ENCODE results near the gene AASS.

AASS gene

GRCh38 chr7:122155566-122155965 lies 11.5 kb upstream of the AASS start:
- no peak for DNase-seq (ENCODE audit: low spot score)
- no peak overlapping the region for H2BK120ac ChIP-seq (ENCODE audit: low read depth, low read length)
- no peak overlapping the region for H2AFZ ChIP-seq (ENCODE audit: low read length)
- no peaks in the 10 kb centered on the region for H3K36me3 ChIP-seq (replicated peaks in 1 of 2; ENCODE audit: control insufficient read depth in 2 of 2, insufficient read depth in 2 of 2, low read length in 2 of 2)
- H3K27me3 ChIP-seq (ENCODE audit: control insufficient read depth in 3 of 3, insufficient read depth in 3 of 3, low read depth in 1 of 3, low read length in 3 of 3) = peaks cover 0 to 15% (median 0%) of the 10 kb centered on the region in 3 experiments
- no peak overlapping the region for H2BK15ac ChIP-seq (ENCODE audit: low read length)
- no peak overlapping the region for H3K18ac ChIP-seq (ENCODE audit: low read length)
- no peak overlapping the region for H2BK12ac ChIP-seq (ENCODE audit: low read length)
- H2BK5ac ChIP-seq (ENCODE audit: low read length) = no peak overlapping the region
- no peak overlapping the region for H3K4me2 ChIP-seq (ENCODE audit: insufficient read depth, low read length, poor library complexity, severe bottlenecking)
- H3K14ac ChIP-seq (ENCODE audit: low read length) = no peak overlapping the region
- no peaks in the 10 kb centered on the region for H3K79me1 ChIP-seq (ENCODE audit: low read depth, low read length)
- H3K4me3 ChIP-seq (ENCODE audit: low read length in 2 of 2) = no peak overlapping the region
- no peak overlapping the region for H3K23ac ChIP-seq (ENCODE audit: low read depth, low read length, poor library complexity)
- no peak overlapping the region for H4K91ac ChIP-seq (ENCODE audit: low read depth, low read length, poor library complexity)
- no peak overlapping the region for H3K9ac ChIP-seq (ENCODE audit: low read depth, low read length, poor library complexity)
- no peak overlapping the region for H2AK5ac ChIP-seq (ENCODE audit: low read depth, low read length)
- H3K27ac ChIP-seq (replicated peaks; ENCODE audit: low read length) = no peak overlapping the region
- no CpG with 5 or more reads among the region's 2 CpGs for WGBS, 2 donors (ENCODE audit: extremely low coverage in 2 of 2, insufficient read length in 2 of 2, insufficient replicate concordance in 1 of 2)
- H4K8ac ChIP-seq (ENCODE audit: low read depth, low read length) = no peak overlapping the region
- no peaks in the 10 kb centered on the region for H3K4me1 ChIP-seq (ENCODE audit: control insufficient read depth in 2 of 2, insufficient read depth in 1 of 2, low read depth in 1 of 2, low read length in 2 of 2)
- no peak overlapping the region for H3K4ac ChIP-seq (ENCODE audit: low read length)
- no peaks in the 10 kb centered on the region for H3K9me3 ChIP-seq (replicated peaks in 1 of 2; ENCODE audit: control insufficient read depth in 2 of 2, insufficient read depth in 1 of 2, low read depth in 1 of 2, low read length in 2 of 2)

DNA sequence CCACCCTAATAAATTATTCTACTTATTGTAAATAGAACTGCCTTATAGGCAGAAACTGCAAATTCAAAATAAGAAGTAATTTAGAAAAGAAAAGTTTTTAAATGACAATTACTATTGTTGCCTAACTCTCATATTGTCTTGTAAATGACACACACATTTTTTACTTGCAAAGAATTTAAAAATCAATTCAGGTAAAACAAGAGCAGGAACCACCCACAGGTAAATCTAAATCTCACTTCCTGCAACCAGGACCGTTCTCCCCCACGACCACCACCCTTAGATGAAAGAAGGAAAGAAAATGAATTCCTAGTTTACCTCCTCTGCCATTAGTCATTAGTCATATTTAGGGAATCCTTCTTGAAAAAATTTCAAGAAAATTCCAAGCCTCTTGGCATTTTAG lies 4.8 kb upstream of the AASS start:
- no peak overlapping the region for H2BK5ac ChIP-seq (ENCODE audit: low read length)
- no peak overlapping the region for H2AFZ ChIP-seq (ENCODE audit: low read length)
- H2AK5ac ChIP-seq (ENCODE audit: low read depth, low read length) = no peak overlapping the region
- H3K4me2 ChIP-seq (ENCODE audit: insufficient read depth, low read length, poor library complexity, severe bottlenecking) = no peak overlapping the region
- no peak overlapping the region for H3K4ac ChIP-seq (ENCODE audit: low read length)
- H4K91ac ChIP-seq (ENCODE audit: low read depth, low read length, poor library complexity) = no peak overlapping the region
- H2BK12ac ChIP-seq (ENCODE audit: low read length) = no peak overlapping the region
- no peak overlapping the region for H2BK120ac ChIP-seq (ENCODE audit: low read depth, low read length)
- no peaks in the 10 kb centered on the region for H3K4me1 ChIP-seq (ENCODE audit: control insufficient read depth in 2 of 2, insufficient read depth in 1 of 2, low read depth in 1 of 2, low read length in 2 of 2)
- no peaks in the 10 kb centered on the region for H3K36me3 ChIP-seq (replicated peaks in 1 of 2; ENCODE audit: control insufficient read depth in 2 of 2, insufficient read depth in 2 of 2, low read length in 2 of 2)
- no CpG with 5 or more reads among the region's 2 CpGs for WGBS, 2 donors (ENCODE audit: extremely low coverage in 2 of 2, insufficient read length in 2 of 2, insufficient replicate concordance in 1 of 2)
- no peak for DNase-seq (ENCODE audit: low spot score)
- no peak overlapping the region for H3K23ac ChIP-seq (ENCODE audit: low read depth, low read length, poor library complexity)
- H3K9me3 ChIP-seq (replicated peaks in 1 of 2; ENCODE audit: control insufficient read depth in 2 of 2, insufficient read depth in 1 of 2, low read depth in 1 of 2, low read length in 2 of 2) = no peaks in the 10 kb centered on the region
- H3K18ac ChIP-seq (ENCODE audit: low read length) = no peak overlapping the region
- H3K27me3 ChIP-seq (ENCODE audit: control insufficient read depth in 3 of 3, insufficient read depth in 3 of 3, low read depth in 1 of 3, low read length in 3 of 3) = peaks cover 0 to 52% (median 0%) of the 10 kb centered on the region in 3 experiments
- no peaks in the 10 kb centered on the region for H3K79me1 ChIP-seq (ENCODE audit: low read depth, low read length)
- H3K9ac ChIP-seq (ENCODE audit: low read depth, low read length, poor library complexity) = no peak overlapping the region
- H2BK15ac ChIP-seq (ENCODE audit: low read length) = no peak overlapping the region
- H3K27ac ChIP-seq (replicated peaks; ENCODE audit: low read length) = no peak overlapping the region
- no peak overlapping the region for H3K4me3 ChIP-seq (ENCODE audit: low read length in 2 of 2)
- H3K14ac ChIP-seq (ENCODE audit: low read length) = no peak overlapping the region
- no peak overlapping the region for H4K8ac ChIP-seq (ENCODE audit: low read depth, low read length)

DNA sequence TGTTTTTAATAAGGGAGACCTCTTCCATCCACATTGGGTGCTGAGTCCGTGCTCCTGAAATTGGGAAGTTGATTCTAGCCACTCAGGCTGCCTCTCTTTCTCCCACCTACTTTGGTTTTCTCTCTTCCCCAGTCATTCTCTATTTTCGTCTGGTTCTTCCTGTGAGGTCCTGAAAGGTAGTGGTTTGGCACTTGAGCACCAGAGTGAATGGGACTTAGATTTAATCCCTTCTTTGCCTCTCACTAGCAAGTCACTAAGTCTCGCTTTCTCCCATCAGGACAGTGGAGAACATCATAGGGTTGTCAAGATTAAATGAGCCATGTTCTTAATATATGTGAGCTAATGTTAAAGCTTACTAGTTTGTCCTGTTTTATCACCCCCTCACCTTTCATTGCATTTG lies 4.0 kb upstream of the AASS start:
- Histone ChIP-seq H4K8ac (ENCODE audit: low read depth, low read length) (no peak overlapping the region), H2AK5ac (ENCODE audit: low read depth, low read length) (no peak overlapping the region), H3K4me3 (ENCODE audit: low read length in 2 of 2) (no peak overlapping the region), H3K27me3 (ENCODE audit: control insufficient read depth in 3 of 3, insufficient read depth in 3 of 3, low read depth in 1 of 3, low read length in 3 of 3) (peaks cover 0 to 49% (median 0%) of the 10 kb centered on the region in 3 experiments), H2BK12ac (ENCODE audit: low read length) (no peak overlapping the region), H3K14ac (ENCODE audit: low read length) (no peak overlapping the region), H3K9ac (ENCODE audit: low read depth, low read length, poor library complexity) (no peak overlapping the region), H3K36me3 (replicated peaks in 1 of 2; ENCODE audit: control insufficient read depth in 2 of 2, insufficient read depth in 2 of 2, low read length in 2 of 2) (no peaks in the 10 kb centered on the region), H3K4me1 (ENCODE audit: control insufficient read depth in 2 of 2, insufficient read depth in 1 of 2, low read depth in 1 of 2, low read length in 2 of 2) (no peaks in the 10 kb centered on the region), H3K27ac (replicated peaks; ENCODE audit: low read length) (no peak overlapping the region), H3K4ac (ENCODE audit: low read length) (no peak overlapping the region), H2BK5ac (ENCODE audit: low read length) (no peak overlapping the region), H3K18ac (ENCODE audit: low read length) (no peak overlapping the region), H2AFZ (ENCODE audit: low read length) (no peak overlapping the region), H4K91ac (ENCODE audit: low read depth, low read length, poor library complexity) (no peak overlapping the region), H2BK120ac (ENCODE audit: low read depth, low read length) (no peak overlapping the region), H3K9me3 (replicated peaks in 1 of 2; ENCODE audit: control insufficient read depth in 2 of 2, insufficient read depth in 1 of 2, low read depth in 1 of 2, low read length in 2 of 2) (no peaks in the 10 kb centered on the region), H3K79me1 (ENCODE audit: low read depth, low read length) (no peaks in the 10 kb centered on the region), H3K4me2 (ENCODE audit: insufficient read depth, low read length, poor library complexity, severe bottlenecking) (no peak overlapping the region), H2BK15ac (ENCODE audit: low read length) (no peak overlapping the region), H3K23ac (ENCODE audit: low read depth, low read length, poor library complexity) (no peak overlapping the region)
- DNase-seq (ENCODE audit: low spot score) = no peak
- no CpG with 5 or more reads among the region's 3 CpGs for WGBS, 2 donors (ENCODE audit: extremely low coverage in 2 of 2, insufficient read length in 2 of 2, insufficient replicate concordance in 1 of 2)

DNA sequence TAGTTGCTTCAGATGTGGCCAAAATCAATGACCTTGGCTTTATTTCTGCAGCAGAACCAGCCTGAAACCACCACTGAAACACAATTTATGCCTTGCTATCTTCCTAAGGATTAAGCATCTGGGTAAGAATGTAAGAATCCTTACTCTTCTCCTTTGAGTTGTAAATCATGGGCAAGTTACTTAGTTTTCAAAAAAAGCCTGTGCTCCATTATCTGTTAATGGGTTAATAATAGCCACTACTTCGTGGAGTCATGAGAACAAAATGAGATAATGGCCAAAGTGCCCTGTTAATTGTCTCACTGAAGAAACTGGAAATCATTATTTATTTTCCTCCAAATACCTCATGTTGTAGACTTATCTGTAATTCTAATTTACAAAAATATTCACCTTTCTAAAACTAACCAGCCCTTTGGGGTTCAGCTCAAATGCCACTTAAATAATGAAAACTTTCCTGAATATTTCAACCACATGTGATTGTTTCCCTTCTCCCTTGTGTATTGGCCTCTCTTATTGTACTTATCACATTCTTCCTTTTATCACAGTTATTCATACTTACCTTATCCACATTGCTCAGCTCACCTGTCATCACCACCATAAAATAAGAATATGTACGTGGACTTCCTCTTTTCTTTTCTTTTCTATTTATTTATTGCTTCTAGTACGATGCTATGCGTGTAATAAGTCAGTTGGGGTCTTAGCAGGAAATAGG lies 2.0 kb upstream of the AASS start:
- no peak for DNase-seq (ENCODE audit: low spot score)
- Histone ChIP-seq H3K27ac (replicated peaks; ENCODE audit: low read length) (no peak overlapping the region), H2BK5ac (ENCODE audit: low read length) (no peak overlapping the region), H2AFZ (ENCODE audit: low read length) (no peak overlapping the region), H3K79me1 (ENCODE audit: low read depth, low read length) (no peaks in the 10 kb centered on the region), H3K14ac (ENCODE audit: low read length) (no peak overlapping the region), H3K4me3 (ENCODE audit: low read length in 2 of 2) (no peak overlapping the region), H3K4me1 (ENCODE audit: control insufficient read depth in 2 of 2, insufficient read depth in 1 of 2, low read depth in 1 of 2, low read length in 2 of 2) (peaks cover 2% of the 10 kb centered on the region in 2 donors), H2BK120ac (ENCODE audit: low read depth, low read length) (no peak overlapping the region), H3K23ac (ENCODE audit: low read depth, low read length, poor library complexity) (no peak overlapping the region), H3K9me3 (replicated peaks in 1 of 2; ENCODE audit: control insufficient read depth in 2 of 2, insufficient read depth in 1 of 2, low read depth in 1 of 2, low read length in 2 of 2) (no peaks in the 10 kb centered on the region), H4K91ac (ENCODE audit: low read depth, low read length, poor library complexity) (no peak overlapping the region), H3K9ac (ENCODE audit: low read depth, low read length, poor library complexity) (no peak overlapping the region), H3K4me2 (ENCODE audit: insufficient read depth, low read length, poor library complexity, severe bottlenecking) (no peak overlapping the region), H2BK12ac (ENCODE audit: low read length) (no peak overlapping the region), H3K18ac (ENCODE audit: low read length) (no peak overlapping the region), H3K4ac (ENCODE audit: low read length) (no peak overlapping the region), H2BK15ac (ENCODE audit: low read length) (no peak overlapping the region), H3K36me3 (replicated peaks in 1 of 2; ENCODE audit: control insufficient read depth in 2 of 2, insufficient read depth in 2 of 2, low read length in 2 of 2) (no peaks in the 10 kb centered on the region), H4K8ac (ENCODE audit: low read depth, low read length) (no peak overlapping the region), H3K27me3 (ENCODE audit: control insufficient read depth in 3 of 3, insufficient read depth in 3 of 3, low read depth in 1 of 3, low read length in 3 of 3) (peaks cover 0 to 40% (median 0%) of the 10 kb centered on the region in 3 experiments), H2AK5ac (ENCODE audit: low read depth, low read length) (no peak overlapping the region)
- WGBS, 2 donors (ENCODE audit: extremely low coverage in 2 of 2, insufficient read length in 2 of 2, insufficient replicate concordance in 1 of 2) = no CpG with 5 or more reads among the region's 4 CpGs
